Keratinocyte (primary cell): ENCODE measurements around the gene CACNB2. TPM values are rescaled to one million over a fixed set of nuclear protein-coding genes. Genes with fewer than 3 reads are reported as not detected.

Experiments used
- DNase-seq: peaks from one replicate; pipeline ENCODE4 v3.0.0-alpha.2; 2011; ENCODE audit warnings: low read depth, missing footprints, low spot score
- FAIRE-seq: peaks from 2 replicates; lab custom pipeline; 2011; peaks lifted over from hg19 to GRCh38; lab: Jason Lieb, UNC
- H2AFZ ChIP-seq: 2 replicates; pipeline ENCODE4 v1.6.0; 2012; ENCODE audit warnings: low read length, control low read depth, inconsistent platforms; ENCODE audit not compliant: control insufficient read depth
- H3K27ac ChIP-seq: 2 replicates; pipeline ENCODE4 v1.5.1; 2011; ENCODE audit warnings: low read length; ENCODE audit not compliant: control insufficient read depth, insufficient read depth
- H3K27me3 ChIP-seq: 3 replicates; pipeline ENCODE4 v1.6.0; 2011; ENCODE audit warnings: low read length; ENCODE audit not compliant: control insufficient read depth, insufficient read depth; ENCODE audit errors: extremely low read depth
- H3K36me3 ChIP-seq, 2 experiments: 2 replicates in 1 of 2; 3 replicates in 1 of 2; pipeline ENCODE4 v1.5.1; 2011; ENCODE audit warnings: low read length in 2 of 2, mild to moderate bottlenecking in 1 of 2; ENCODE audit not compliant: control insufficient read depth in 2 of 2, insufficient read depth in 2 of 2; ENCODE audit errors: extremely low read depth in 1 of 2
- H3K4me1 ChIP-seq: 3 replicates; pipeline ENCODE4 v1.5.1; 2011; ENCODE audit warnings: low read length; ENCODE audit not compliant: control insufficient read depth, insufficient read depth; ENCODE audit errors: extremely low read depth
- H3K4me2 ChIP-seq: 3 replicates; pipeline ENCODE4 v1.6.0; 2011; ENCODE audit warnings: low read depth, low read length; ENCODE audit not compliant: control insufficient read depth, insufficient read depth; ENCODE audit errors: extremely low read depth
- H3K4me3 ChIP-seq, 3 experiments: fragments of 200-600 bp in 1 of 3; sonication (generic) in 1 of 3; 2 replicates in 2 of 3; 3 replicates in 1 of 3; pipeline ENCODE4 v1.5.1; 2011 to 2016; ENCODE audit warnings: low read length in 3 of 3, mild to moderate bottlenecking in 3 of 3, control low read depth in 2 of 3, inconsistent platforms in 1 of 3, low read depth in 1 of 3, mixed read lengths in 1 of 3, mixed run types in 1 of 3, moderate library complexity in 1 of 3; ENCODE audit not compliant: control insufficient read depth in 2 of 3, insufficient read depth in 2 of 3; ENCODE audit errors: extremely low read depth in 1 of 3
- H3K79me2 ChIP-seq: 2 replicates; pipeline ENCODE4 v1.6.0; 2012; ENCODE audit warnings: low read length; ENCODE audit not compliant: control insufficient read depth, insufficient read depth
- H3K9ac ChIP-seq: 3 replicates; pipeline ENCODE4 v1.6.0; 2011; ENCODE audit warnings: low read length; ENCODE audit not compliant: control insufficient read depth, insufficient read depth; ENCODE audit errors: extremely low read depth
- H3K9me1 ChIP-seq: 3 replicates; pipeline ENCODE4 v1.6.0; 2011; ENCODE audit warnings: low read length; ENCODE audit not compliant: control insufficient read depth, insufficient read depth; ENCODE audit errors: extremely low read depth
- H3K9me3 ChIP-seq: 2 replicates; pipeline ENCODE4 v1.5.1; 2012; ENCODE audit warnings: low read depth, low read length; ENCODE audit not compliant: control insufficient read depth
- H4K20me1 ChIP-seq: 3 replicates; pipeline ENCODE4 v1.6.0; 2011; ENCODE audit warnings: low read length; ENCODE audit not compliant: control insufficient read depth, insufficient read depth; ENCODE audit errors: extremely low read depth
- CTCF ChIP-seq, 3 experiments: IDR thresholded peaks in 1 of 3; conservative IDR thresholded peaks in 1 of 3; optimal IDR thresholded peaks in 1 of 3; 2 replicates in 2 of 3; 3 replicates in 1 of 3; pipeline versions ENCODE3 to v1.5.1; 2011; ENCODE audit warnings: low read length in 3 of 3, mild to moderate bottlenecking in 3 of 3, moderate library complexity in 2 of 3, control low read depth in 1 of 3, inconsistent platforms in 1 of 3; ENCODE audit not compliant: insufficient read depth in 2 of 3; ENCODE audit errors: extremely low read depth in 1 of 3
- EZH2 ChIP-seq: IDR thresholded peaks from one replicate; pipeline ENCODE4 v1.6.1; 2012; ENCODE audit warnings: inconsistent platforms, mild to moderate bottlenecking, low read length, moderate library complexity
- dilution Hi-C: fragments of 300-500 bp; cut with MboI; formaldehyde crosslinking; loops from one replicate; pipeline ENCODE4 v1.7.0; 2020; ENCODE audit warnings: low sequenced_read_pairs; ENCODE audit not compliant: extremely low pct_ligation_motif_present
- polyA plus RNA-seq, 5 experiments: library from polyadenylated mRNA; depleted of rRNA in 3 of 5; stranded (reverse) in 3 of 5; stranded (forward) in 1 of 5; unstranded in 1 of 5; fragments of >200 nt; gene quantifications; 1 replicate in 1 of 5; 2 replicates in 3 of 5; 3 replicates in 1 of 5; pipeline versions ENCODE4 v1.2.1 to v1.2.3, GENCODE V29; 2011 to 2012; ENCODE audit warnings: missing spikeins in 2 of 5, low read depth in 1 of 5, low replicate concordance in 1 of 5

Gene CACNB2
- polyA plus RNA-seq, 1 donor (not counting 4 experiments of a cell fraction or from before 2014, with no cell fraction given) = 0.03 TPM

- Histone ChIP-seq H3K4me3 (no peak overlapping the region), H3K79me2 (no peaks in the 10 kb centered on the region), H3K9me3 (no peaks in the 10 kb centered on the region), H3K4me1 (peaks cover 4% of the 10 kb centered on the region), H3K36me3 (no peaks in the 10 kb centered on the region), H3K9me1 (no peaks in the 10 kb centered on the region), H3K27ac (no peak overlapping the region), H3K4me2 (no peak overlapping the region), H3K9ac (no peak overlapping the region), H3K27me3 (no peaks in the 10 kb centered on the region), H2AFZ (no peak overlapping the region), H4K20me1 (no peaks in the 10 kb centered on the region)
- FAIRE-seq (no peak), DNase-seq (no peak)
- dilution Hi-C loops = no loop called here
- TF ChIP-seq CTCF (optimal IDR thresholded peaks at IDR 0.05 in 1 of 3, IDR thresholded peaks at IDR 0.05 in 1 of 3, conservative IDR thresholded peaks at IDR 0.05 in 1 of 3; ENCODE audit: extremely low read depth in 1 of 3, insufficient read depth in 2 of 3, low read length in 3 of 3) = no peak
- TF ChIP-seq EZH2 = no peak
Measured at GRCh38 chr10:18282094-18282493, 141.9 kb downstream of the CACNB2 start.

- no peak overlapping the region for H2AFZ ChIP-seq
- H3K4me1 ChIP-seq = no peaks in the 10 kb centered on the region
- DNase-seq (no peak), FAIRE-seq (no peak)
- H3K9ac ChIP-seq = no peak overlapping the region
- no peak overlapping the region for H3K4me2 ChIP-seq
- no peaks in the 10 kb centered on the region for H3K36me3 ChIP-seq
- no peak overlapping the region for H3K27ac ChIP-seq
- H4K20me1 ChIP-seq = no peaks in the 10 kb centered on the region
- no peaks in the 10 kb centered on the region for H3K27me3 ChIP-seq
- dilution Hi-C loops = no loop called here
- TF ChIP-seq EZH2 (no peak), CTCF (optimal IDR thresholded peaks at IDR 0.05 in 1 of 3, IDR thresholded peaks at IDR 0.05 in 1 of 3, conservative IDR thresholded peaks at IDR 0.05 in 1 of 3; ENCODE audit: extremely low read depth in 1 of 3, insufficient read depth in 2 of 3, low read length in 3 of 3) (no peak)
- H3K9me1 ChIP-seq = no peaks in the 10 kb centered on the region
- no peak overlapping the region for H3K4me3 ChIP-seq
- H3K9me3 ChIP-seq = no peaks in the 10 kb centered on the region
- H3K79me2 ChIP-seq = no peaks in the 10 kb centered on the region
Measured at GRCh38 chr10:18290651-18291313, 150.6 kb downstream of the CACNB2 start.
